Stimulated activated CD4-positive, alpha-beta T cell treated with anti-CD3 and anti-CD28 coated beads, Interleukin-15, amount 100 ng/mL, for 24 hours (primary cell): ENCODE data around the gene CNTN5.

ENCODE experiments used
- DNase-seq: peaks from one replicate; pipeline ENCODE4 v3.0.0-alpha.2; 2020

Gene CNTN5

DNA sequence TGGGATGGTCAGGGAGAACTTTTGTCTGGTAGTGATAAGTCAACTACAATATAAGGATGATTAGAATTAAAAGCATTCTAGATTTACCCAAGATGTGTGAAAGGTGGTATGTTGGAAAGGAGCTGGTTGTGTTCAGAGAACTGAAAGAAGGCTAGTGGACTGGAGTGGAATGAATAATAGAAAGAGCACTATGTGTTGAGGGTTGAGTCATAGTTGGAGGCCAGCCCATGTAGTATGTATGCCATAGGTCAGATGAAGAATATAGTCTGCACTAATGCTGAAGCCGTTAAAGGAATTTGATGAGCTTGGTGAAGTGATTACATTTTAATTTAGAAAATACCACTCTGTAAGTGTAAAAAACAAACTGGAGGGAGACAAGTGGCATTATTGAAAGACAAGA lies 514.1 kb downstream of the CNTN5 start:
- DNase-seq = no peak

- no peak for DNase-seq
These were observed 514.7 kb downstream of the CNTN5 start for GRCh38 chr11:99535406-99535805.

GRCh38 chr11:99535819-99536218 lies 515.1 kb downstream of the CNTN5 start:
- no peak for DNase-seq

DNA sequence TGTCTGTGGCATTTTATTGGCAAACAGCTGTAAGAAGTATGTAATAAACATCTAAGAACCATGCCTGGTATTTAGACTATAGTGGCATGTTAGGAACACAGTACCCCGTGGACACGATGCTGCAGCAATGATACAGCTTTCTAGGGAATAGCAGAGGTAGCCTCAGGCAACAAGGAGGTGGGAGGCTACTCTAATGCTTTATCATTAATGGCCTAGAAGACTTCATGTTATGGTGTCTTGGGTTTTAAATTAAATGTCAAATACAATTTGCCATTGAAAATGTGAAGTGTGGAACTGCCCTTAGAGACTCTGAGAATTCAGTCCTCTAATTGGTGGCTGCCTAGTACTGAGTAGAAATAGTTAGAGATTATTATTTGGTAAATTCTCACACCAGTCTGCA lies 516.9 kb downstream of the CNTN5 start:
- no peak for DNase-seq

- no peak for DNase-seq
These were observed 524.9 kb downstream of the CNTN5 start for GRCh38 chr11:99545616-99546015.

GRCh38 chr11:99548264-99548663 lies 527.5 kb downstream of the CNTN5 start:
- no peak for DNase-seq

GRCh38 chr11:99554232-99554903 lies 533.6 kb downstream of the CNTN5 start:
- no peak for DNase-seq

GRCh38 chr11:99555486-99555885 lies 534.7 kb downstream of the CNTN5 start:
- DNase-seq = no peak

DNA sequence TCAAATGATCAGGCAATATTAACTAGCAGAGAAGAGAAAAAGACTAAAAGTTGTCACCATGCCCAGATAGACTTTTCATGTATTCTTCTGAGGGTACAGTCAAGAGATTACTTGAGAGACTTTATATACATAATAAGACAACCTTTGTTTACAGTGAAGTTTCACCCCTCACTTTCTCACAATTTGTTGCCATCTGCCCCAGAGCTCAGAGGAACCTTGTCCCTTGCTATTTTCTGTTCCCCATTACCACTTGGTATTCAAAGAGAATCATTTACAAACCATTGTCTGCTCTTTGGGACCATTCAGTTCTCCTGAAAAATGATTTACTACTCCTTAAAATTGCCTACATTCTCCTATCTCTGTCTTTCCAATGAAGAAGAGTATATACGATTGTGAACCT lies 544.6 kb downstream of the CNTN5 start:
- DNase-seq = no peak

DNA sequence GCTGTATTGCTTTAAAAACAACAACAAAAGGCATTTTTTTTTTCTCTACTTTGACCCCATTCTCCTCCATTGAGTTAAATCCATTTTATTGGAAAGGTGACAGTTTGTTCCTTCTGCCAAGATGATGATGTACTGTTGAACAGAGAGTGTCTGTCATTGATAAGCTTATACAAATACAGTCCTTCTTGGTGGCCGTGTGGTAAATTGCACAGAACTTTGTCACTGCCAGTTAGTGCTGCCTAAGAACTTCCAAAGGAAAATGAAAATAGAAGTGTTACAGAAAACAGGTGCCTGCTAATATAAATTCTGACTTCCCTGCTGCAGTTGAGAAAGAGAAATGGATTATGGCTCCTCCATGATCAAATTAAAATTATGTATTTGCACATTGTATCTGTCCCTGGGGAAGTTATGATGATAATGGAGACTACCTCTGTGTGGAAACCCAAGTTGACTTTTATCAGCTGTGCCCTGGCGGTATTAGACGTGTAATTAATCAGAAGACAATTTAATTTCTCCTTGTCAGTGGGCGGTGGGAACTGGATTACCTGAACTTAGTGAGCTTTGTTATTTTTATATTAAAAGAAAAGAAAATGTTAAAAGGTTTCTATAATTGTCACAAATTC lies 546.7 kb downstream of the CNTN5 start:
- DNase-seq = no peak

GRCh38 chr11:99568808-99569207 lies 548.1 kb downstream of the CNTN5 start:
- no peak for DNase-seq

- no peak for DNase-seq
These were observed 550.3 kb downstream of the CNTN5 start for GRCh38 chr11:99571094-99571493.

DNA sequence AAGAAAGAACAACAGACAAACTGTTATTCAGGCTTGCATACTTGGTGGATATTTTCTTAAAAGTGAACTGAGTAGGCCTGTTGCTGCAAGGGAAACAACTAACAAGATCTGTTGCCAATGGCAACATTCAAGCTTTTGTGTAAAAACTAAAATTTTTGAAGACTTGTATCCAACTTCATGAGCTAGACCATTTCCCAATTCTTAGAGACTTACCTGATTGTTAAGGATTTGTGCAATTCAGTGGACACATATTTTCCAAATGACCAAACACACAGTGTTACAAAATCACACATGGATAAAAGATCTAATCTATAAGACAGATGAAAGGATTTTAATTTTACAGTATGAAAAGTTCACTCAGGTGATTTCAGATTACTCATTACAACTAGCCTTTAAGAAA lies 564.1 kb downstream of the CNTN5 start:
- no peak for DNase-seq

- no peak for DNase-seq
These were observed 564.9 kb downstream of the CNTN5 start for GRCh38 chr11:99585606-99586005.

DNA sequence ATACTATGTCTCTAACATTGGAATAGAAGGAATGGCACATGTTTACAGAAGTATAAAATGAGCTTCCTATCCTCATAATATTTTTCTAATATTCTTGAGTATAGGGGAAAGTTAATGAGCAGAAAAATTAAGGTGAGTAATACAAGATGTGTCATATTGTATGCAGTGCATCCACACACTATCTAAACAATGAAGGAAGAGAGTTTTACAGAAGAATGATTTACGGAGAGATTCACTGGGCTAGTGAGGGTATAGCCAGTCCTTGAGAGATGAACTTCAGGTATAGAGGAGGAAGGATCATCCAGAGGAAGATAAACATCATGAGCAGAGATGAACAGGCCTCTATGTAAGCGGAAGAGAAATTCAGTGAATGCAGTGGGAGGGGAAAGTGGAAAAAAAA lies 569.0 kb downstream of the CNTN5 start:
- no peak for DNase-seq

GRCh38 chr11:99592266-99592665 lies 571.5 kb downstream of the CNTN5 start:
- no peak for DNase-seq

- no peak for DNase-seq
These were observed 572.4 kb downstream of the CNTN5 start for GRCh38 chr11:99593197-99593596.

- DNase-seq = no peak
These were observed 580.4 kb downstream of the CNTN5 start for GRCh38 chr11:99601179-99601578.

DNA sequence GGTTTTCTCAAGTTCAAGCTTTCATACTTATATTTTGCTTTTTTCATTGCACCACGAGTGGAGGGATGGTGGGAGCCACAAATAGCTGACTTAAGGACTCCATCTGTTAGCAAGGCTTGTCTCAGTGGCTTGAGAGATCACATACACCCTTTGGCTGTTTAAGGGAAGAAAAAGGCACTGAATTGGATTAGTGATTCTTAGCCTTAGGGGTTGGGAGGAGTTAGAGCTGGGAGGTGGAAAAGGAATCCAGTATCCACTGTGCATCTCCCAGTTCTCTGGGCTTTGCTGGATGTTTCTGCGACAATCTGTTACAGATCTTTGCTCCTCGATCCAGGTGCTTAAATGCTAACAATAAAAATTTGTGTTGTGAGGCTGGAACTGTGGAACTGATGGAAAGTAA lies 593.6 kb downstream of the CNTN5 start:
- no peak for DNase-seq

DNA sequence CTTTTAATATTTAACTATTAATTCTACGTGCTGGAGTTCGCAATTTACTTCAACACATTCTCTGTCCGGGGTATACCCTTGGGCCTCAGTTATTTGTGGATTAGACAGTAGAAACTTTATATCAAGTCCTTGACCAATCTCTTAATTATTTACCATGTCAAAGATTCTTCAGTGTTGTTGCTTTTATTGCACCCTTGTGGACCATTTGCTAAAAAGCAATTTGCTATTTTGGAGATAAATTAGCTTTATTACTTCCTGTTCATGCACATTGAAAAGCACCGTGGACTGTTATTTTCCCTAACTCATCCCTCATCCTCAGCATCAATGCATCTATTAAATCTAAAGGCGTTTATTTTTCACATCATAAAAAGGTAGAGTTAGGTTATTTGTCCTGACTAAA lies 609.9 kb downstream of the CNTN5 start:
- no peak for DNase-seq

DNA sequence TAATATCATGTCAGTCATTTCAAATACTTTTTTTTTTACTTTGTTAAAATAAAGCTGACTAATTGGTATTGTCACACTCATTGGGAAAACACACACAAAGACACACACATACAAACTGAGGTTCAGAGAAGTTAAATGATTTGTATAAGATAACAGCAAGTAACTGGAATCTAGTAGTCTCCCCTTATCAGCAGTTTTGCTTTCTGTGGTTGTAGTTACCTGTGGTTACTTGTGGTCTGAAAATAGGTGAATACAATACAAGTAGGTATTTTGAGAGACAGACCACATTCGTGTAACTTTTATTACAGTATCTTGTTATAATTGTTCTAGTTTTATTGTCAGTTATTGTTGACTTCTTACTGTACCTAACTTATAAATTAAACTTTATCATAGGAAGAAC lies 610.9 kb downstream of the CNTN5 start:
- no peak for DNase-seq

DNA sequence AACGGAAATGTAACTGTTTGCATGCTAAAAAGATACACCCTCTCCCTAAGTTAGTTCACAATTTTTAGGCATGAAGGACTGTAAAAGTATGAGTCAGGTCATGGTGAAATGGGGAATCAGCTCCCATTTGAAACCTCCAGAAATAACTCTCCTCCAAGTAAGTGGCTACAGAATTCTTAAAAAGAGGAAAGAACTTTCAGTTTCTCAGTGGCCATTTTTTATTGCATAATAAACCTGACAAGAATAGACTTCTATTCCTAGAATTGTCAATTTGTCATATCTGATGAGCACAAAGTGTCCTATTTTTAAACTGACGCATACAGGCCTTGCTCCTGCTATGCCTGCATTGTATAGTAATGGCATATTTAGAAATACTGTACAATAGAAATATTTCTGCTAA lies 612.2 kb downstream of the CNTN5 start:
- DNase-seq = no peak

GRCh38 chr11:99634581-99634980 lies 613.8 kb downstream of the CNTN5 start:
- DNase-seq = no peak

DNA sequence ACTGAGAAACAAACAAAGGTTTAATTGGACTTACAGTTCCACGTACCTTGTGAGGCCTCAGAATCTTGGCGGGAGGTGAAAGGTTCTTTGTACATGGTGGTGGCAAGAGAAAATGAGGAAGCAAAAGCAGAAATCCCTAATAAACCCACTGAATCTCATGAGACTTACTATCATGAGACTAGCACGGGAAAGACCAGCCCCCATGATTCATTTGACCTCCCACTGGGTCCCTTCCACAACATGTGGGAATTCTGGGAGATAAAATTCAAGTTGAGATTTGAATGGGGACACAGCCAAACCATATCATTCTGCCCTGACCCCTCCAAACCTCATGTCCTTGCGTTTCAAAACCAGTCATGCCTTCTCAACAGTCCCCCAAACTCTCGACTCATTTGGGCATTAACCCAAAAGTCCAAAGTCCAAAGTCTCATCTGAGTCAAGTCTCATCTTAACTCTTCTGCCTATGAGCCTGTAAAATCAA lies 617.4 kb downstream of the CNTN5 start:
- DNase-seq = no peak

- DNase-seq = no peak
These were observed 619.9 kb downstream of the CNTN5 start for GRCh38 chr11:99640671-99641070.
